Kidney capillary endothelial cell (primary cell): ENCODE measurements around the gene CCDC175.
A peak's percentile ranks its signal among the peaks of the same experiment; 100 is the strongest.

ENCODE experiments used
- DNase-seq: peaks from one replicate; pipeline ENCODE4 v3.0.0-alpha.2; 2018; ENCODE audit warnings: low spot score

Gene CCDC175

DNA sequence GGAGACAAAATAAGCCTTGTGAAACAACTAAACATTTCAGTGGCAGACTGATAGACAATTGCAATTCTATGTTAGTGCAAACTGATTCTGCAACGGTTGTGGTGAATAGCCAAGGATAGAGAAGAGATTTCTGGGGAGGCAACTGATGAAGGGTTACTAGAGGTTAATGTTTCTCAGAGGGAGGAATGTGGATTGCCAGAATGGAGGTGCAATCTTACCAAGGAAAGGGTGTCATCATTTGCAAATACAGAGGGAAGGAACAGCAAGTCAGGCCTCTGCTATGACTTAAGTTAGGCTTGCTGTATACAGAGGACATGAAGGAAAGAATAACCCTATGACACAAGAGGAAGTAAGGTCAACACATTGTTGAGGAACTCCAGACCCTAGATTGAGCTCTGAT lies 35.8 kb downstream of the CCDC175 start:
- DNase-seq: no peak

DNA sequence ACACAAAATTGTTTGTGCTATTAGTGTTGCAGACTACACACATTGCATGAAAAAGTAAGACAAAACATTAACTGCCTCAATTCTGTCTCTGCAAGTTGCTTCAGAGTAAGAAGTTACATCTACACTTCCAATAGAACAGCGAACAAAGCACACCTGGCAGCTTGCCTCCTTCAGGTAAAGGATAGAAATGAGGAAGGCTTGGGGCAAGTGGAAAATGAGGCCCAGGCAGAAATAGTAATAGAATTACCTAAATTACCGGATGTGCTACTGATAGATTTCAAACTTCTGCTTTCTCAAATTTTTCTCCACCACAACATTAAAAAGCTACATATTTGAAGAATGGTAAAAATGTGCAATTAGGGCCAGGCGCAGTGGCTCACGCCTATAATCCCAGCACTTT lies 37.7 kb downstream of the CCDC175 start:
- no peak for DNase-seq

DNA sequence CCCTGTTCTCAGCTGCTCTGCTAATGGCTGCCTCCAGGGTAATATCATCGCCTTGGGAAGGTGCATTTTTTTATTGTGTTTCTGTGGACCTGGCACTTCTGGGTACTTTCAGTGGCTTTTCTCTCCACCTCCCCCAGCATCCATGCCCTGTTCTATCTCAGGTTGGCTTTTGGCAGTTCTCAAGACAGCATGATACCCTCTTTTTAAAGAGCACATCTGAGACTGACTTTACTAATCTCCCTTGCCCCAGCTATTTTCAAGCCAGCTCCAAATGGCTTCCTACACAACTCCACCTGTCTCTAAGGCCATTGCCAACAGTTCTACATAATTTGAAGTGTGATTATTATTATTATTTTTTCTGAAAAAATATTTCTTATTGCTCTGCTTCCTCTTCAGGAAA lies 39.1 kb downstream of the CCDC175 start:
- no peak for DNase-seq

DNA sequence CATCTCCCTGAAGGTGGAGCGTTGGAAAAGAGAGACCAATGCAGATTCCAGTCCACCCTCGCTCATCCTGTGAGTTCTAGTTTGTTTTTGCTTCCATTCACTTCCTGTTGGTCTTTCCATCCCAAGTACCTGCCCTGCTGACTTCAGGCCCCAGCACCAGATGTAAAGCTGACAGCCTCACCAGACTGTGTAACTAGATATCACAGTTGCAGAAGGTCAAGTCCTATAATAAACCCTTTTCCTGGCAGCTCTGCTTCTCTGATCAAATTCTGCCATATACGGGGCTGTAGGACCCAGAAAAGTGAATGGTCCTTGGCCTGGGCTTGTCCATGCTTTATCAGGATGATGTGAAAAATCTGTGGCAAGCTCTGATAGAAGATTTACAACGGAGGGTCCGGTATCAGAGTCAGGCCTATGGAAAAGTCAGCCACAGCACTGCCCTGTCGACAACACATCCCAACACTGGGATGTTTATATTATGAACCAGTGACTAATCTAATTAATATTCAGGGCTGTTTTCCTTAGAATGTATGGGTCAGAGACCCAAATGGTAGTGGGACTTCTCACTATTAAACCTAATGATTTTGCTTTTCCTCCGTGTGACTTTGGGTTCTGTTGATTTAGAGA lies 42.1 kb downstream of the CCDC175 start:
- DNase-seq: no peak

DNA sequence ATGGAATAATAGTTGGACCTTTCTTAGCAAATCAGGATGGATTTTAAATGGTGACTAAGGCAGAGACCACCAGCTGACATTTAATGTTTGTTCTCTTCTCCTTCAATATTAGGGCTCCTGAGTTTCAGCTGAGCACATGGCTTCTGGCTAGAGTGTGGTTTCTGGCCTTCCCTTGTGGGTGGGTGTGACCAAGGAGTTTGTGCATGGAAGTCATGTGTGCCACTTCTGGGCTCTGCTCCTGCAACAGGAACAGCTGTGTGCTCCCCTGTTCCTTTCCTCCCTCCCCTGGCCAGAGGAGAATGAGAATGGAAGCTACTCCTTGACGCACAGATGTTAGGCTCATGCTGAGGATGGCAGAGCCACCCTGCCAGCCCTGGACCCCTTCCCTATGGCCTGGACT lies 44.2 kb downstream of the CCDC175 start:
- DNase-seq: no peak

DNA sequence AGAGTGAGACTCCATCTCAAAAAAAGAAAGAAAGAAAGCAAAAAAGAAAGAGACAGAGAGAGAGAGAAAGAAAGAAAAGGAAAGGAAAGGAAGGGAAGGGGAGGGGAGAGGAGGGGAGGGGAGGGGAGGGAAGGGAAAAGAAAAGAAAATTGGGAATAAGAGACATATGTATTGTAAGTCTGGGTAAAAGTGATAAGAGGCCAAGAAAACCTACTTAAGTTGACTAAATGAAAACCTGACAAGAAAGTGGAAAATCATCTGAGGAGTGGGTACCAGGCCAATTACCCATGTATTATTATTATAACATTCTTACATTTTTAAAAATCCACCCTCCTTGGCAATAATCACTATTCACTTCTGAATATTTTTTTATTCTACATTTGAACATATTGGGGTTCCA lies 46.3 kb downstream of the CCDC175 start:
- no peak for DNase-seq

DNA sequence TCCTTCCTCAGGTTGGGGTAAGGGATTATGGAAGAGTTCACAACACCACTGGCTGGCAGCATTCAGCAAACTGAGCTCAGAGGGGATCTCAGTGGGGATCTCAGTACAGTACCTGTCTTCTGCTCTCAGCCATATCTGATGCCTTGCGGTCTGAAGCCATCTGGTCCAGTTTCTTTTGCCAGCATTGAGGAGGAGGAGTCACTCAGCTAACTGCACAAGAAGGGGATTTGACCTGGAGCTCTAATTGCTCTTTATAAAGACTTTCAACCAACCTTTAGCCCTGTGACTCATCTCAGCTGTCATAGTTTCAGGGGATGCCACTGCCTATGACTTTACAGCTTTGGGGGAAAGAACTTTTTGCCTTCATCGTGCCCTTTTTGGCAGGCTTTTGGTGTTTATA lies 47.4 kb downstream of the CCDC175 start:
- DNase-seq: no peak

DNA sequence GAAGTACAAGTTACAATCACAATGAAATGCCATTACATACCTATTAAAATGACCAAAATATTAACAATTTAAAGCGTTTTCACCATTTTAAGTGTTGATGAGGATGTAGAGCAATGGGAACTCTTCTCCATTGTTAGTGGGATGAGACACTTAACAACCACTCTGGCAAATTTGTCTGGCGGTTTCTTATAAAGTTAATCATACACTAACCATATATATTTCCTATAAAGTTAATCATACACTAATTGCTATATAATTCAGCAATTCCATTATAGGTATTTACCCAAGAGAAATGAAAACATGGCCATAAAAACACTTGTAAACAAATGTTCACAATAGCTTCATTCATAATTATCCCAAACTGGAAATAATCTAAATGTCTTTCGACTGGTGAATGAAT lies 56.4 kb downstream of the CCDC175 start:
- no peak for DNase-seq

DNA sequence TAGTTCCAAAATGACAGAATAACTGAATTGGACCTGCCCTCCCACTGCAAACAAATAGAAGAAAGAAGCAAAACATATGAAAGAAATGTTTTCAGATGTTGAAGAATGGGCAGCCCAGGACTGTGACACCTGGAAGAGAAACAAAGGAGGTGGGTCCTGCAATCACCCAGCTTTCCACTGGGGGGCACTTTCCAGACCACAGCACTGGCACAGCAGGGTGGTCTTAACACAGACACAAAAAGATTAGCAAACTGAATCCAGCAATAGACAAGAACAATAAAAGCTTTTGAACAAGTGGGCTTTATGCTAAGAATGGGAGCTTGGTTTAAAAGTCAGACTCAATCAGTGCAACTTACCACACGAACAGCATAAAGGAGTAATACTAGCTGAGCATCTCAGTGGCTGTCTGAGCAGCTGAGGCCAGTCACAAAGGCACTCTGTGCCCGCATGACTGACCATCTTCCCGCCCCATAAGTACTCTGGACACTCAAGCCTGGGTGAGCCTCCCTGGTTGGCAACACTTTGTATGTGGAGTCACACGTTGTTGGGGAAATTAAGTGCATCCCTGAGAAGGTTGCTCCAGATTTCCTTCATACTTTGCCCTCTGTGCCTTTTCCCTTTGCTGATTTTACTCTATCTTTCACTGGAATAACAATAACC lies 64.6 kb downstream of the CCDC175 start:
- DNase-seq: no peak

DNA sequence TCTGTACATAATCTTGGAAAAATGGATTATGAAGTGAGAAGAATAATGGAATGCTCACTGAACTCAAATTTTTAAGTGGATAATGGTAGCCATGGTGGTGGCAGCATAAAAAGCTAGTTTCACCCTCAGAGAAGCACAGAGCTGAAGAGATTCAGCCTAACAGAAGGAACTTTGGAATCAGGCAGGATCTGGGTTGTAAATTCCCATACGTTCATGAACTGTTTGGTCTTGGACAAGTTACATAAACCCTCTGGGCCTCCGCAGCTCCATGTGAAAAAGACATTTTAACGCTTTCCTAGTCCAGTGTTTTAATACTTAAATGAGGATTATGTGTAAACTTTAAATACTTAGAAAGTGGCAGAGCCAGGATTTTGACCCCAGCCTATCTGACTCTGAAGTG lies 65.6 kb downstream of the CCDC175 start:
- DNase-seq: no peak

DNA sequence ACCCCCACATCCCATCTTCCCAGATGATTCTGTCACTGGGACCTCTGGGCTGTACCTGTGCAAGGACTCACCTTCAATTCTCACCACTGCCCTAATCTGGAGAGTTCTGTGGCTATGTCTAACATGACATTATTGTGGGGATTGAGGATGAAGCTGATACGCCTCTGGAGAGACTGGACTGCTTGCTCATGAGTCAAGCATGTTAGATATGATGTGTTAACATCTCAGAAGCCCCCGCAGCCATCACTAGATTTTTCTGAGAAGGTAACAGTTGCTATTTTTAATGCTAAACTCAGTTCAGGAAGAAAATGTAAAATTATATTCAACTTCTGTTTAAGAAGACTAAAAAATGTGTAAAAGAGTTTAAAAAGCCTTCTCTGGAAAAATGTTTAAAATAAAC lies 66.6 kb downstream of the CCDC175 start:
- no peak for DNase-seq

DNA sequence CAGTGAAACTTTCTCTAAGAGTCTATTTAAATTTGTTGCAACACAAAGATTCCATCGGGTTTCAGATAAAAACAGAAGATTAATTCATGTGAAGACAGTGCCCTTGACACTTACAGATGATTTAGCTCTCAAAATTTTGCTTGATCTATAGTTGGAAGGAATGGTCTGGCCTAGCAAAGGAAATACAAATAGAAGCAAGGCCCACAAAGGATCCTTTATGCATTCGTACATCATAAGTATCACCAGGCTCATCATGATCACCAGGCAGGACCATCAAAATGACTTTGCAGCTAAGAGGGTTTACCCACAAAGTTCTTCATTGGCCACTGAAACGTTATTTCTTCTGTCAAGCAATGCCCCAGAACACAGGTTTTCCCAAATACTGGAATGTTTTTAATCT lies 67.5 kb downstream of the CCDC175 start:
- DNase-seq: no peak

DNA sequence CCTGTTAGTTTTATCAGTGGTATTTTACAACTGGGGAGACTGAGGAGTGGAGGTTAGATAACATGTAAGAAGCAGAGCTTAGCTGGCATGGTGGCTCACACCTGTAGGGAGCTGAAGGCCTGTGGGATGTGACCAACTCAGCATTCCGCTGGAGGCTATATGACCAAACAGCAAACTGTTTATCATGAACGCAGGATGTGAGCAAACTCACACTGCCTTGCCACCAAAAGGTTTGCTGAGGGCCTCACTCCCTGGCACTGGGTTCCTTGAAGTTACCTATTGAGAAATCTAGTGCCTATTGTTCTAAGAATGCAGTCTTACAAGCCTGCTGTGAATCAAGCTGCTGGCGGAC lies 68.9 kb downstream of the CCDC175 start:
- DNase-seq: no peak

DNA sequence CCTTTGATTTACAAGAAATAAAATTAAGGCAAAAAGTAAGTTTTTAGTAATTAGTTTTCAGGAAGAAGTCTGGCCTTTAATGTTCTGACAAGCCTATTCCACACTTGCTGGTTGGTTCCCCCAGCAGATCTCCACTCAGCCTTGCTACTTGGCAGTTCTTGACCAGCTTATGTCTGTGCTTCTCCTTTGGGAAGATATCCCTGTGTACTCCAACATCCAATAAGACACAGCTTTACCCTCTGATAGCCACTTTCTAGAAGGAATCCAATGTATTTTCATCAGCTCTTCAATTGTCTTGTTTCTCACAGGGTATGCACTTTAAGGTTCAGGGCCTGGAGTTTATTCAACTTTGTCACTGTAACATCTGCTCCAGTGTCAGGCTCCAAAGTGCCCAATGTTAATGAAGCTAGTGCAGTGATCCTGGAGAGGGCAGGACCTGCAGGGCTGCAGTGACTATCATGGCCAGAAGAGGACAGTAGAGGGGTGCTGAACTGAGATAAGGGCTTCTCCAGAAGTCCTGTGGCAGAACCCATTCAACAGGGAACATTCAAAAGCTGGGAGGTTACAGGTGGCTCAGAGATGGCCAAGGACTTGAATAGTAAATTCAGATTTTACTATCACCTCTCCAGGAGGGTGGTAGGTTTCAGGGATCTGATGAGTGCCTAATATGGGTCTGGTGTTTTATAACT lies 69.4 kb downstream of the CCDC175 start:
- DNase-seq: peak; percentile 27

DNA sequence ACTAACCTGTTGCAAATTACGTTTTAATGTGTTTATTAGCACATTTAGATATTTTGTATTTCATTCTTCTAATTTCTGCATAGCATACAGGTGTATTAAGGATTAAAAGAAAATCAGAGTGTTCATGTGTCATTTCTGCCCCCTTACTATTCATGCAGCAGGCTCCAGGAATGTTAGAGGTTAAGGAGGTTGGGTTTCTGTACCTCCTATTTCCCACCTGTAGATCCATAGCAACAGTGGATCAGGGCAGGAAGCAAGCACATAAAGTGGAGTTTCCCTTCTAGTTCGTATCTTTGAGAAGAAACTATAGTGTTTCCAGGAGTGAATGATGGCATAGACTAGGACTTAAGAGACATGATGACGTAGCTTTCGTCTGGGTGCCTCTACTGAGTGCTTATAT lies 73.4 kb downstream of the CCDC175 start:
- no peak for DNase-seq

DNA sequence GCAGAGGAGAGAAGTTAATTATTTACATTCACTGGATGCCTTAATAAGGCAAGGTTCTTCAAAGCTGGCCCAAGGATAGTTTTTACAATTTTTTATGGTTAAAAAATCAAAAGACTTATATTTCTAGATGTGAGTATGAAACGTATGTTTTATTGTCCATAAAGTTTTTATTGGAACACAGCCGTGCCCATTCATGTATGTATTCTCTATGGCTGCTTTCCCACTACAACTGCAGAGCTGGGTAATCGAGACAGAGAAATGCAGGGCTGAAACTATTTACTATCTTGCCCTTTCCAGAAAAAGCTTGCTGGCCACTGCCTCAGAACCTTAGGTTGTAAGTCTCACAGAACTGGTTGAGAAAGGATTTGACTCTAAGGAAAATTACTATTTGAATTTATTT lies 75.9 kb downstream of the CCDC175 start:
- no peak for DNase-seq

DNA sequence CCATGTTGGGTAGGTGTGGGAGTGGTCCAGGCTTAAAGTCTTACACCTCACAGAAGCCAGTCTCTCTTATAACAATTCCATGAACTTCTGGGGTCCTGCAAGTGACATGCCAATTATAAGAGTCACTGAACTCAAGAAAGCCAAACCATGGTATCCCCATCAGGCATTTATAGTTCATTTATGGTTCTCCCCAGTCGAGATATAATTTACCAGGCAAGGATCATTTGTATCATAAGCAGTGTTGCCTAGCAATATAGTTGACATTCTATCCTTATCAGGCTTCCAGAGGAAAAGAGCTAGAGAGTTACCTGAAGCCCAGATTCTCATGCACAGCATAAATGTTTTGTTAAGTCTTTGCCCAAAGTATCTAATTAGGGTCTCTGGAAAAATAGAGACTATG lies 84.2 kb downstream of the CCDC175 start:
- no peak for DNase-seq

DNA sequence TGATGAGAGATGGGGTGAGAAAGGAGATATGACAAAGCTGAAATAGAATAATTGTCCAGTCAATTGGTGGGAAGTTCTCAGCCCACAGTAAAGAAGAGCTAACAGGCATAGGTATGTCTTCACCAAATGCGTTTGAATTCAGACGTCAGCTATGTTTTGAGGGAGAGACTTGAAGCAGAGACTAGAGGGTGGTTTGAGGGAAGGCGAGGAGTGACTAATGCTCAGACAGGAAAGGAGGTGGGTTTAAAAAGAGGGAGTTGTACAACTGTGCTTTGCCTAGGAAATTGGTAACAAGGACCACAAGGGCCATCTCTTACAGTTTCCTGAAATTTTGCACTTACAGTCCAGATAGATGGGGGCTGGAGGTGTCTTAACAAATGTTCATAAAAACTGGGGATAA lies 85.9 kb downstream of the CCDC175 start:
- no peak for DNase-seq

DNA sequence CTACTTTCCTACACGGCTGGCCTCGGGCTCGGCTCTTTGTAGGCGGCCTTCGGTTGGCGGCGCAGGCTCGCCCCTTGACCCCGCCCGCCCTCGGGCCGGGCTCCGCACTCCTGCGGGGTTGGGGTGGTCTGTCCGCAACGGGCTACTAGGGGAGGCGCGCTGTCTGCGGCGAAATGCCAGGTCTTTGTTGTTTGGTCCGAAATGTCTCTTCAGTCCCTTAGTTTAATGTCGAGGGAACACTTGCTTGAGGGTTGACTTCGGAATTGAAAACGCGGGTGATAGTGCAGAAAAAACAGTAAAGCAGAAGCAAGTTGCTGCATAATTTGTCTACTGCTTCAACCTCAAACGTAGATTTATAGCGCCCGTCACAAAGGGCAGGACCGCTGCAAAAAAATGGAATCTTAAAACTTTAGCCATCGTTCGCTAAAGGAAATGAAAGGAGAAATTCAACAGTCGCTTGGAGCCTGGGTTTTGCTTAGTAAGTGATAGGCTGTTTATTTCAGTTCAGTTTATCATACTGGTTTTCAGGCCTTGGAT lies 91.9 kb downstream of the CCDC175 start:
- no peak for DNase-seq

DNA sequence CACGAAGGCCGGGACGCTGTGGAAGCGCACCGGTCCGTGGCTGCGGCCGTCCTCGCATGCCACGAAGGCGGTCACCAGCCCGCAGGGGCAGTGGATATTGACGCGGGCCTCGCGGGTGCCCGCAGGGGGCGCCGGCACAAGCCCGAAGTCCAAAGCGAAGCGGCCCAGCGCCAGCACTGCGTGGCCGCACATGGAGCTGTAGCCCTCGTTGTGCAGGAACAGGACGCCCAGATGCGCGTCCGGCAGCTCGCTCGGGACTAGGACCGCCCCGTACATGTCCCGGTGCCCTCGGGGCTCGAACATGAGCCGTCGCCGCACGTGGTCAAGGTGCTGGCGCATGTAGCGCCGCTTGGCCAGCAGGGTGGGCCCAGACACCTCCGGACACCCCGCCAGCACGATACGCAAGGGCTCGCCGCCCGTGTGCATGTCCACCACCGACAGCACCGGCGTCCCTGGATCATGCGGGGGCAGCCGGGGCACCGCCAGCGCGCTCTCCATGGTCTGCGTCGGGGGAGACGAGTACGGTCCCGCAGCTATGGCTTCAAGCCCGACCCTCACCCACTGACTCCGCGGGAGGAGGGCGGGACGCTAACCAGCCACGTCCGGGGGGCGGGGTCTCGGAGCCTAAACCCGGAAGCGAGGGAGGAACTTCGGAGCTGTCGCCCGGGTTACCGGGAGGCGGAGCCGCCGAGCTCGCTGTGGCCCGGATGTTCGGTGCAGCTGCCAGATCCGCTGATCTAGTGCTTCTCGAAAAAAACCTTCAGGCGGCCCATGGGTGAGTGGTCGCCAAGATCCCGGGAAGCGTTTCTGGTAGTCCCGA lies 92.6 kb downstream of the CCDC175 start, which contains the start of the genes JKAMP and L3HYPDH:
JKAMP (plus strand) TSS at position 699 of the 820 bp plus-strand sequence; CDS start at position 772, 73 bp downstream.
L3HYPDH (minus strand) TSS at position 590 of the 820 bp plus-strand sequence; CDS start at position 498, 92 bp downstream.
- DNase-seq: peak; percentile 93

DNA sequence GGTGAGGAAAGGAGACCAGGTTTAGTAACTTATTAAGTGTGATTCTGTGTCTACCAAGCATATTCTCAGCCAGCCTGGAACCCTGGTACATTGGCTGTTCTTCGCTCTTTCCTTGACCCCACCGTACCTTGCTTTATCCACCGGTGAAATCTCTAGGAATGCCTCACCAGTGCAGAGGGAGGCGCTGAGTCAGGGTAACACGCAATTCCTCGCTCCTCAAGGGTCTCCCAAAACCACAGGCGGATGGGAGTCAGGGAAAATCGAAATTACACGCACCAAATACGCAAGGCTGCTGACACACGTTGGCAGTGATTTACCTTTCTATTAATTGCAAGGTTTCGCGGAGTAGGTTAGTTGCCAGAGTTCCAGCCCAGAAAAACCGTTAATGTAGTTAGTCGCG lies 93.2 kb downstream of the CCDC175 start:
- peak; percentile 29 for DNase-seq
